Right lobe of liver (tissue), 6 donors: ENCODE results near the gene ABCF2. TPM values are rescaled to one million over a fixed set of nuclear protein-coding genes. Genes with fewer than 3 reads are reported as not detected.

Source experiments
- ATAC-seq, 4 donors: fragments of 200-7000 bp; cut with Tn5 transposase; one replicate each; pipeline ENCODE4 v1.9.1; 2020; ENCODE audit warnings: mild to moderate bottlenecking in 4 of 4, moderate library complexity in 4 of 4
- DNase-seq, 3 donors: peaks; one replicate each; pipeline ENCODE4 v3.0.0-alpha.2; 2020
- H3K27ac ChIP-seq, 3 donors: fragments of 200-600 bp; one replicate each; pipeline ENCODE4 v1.8.0; 2022
- H3K27me3 ChIP-seq, 2 donors: fragments of 200-600 bp; one replicate each; pipeline ENCODE4 v1.8.0; 2022
- H3K36me3 ChIP-seq, 4 donors: fragments of 200-600 bp; sonication (generic) in 1 of 4; one replicate each; pipeline versions ENCODE4 v1.5.1 to v1.8.0; 2017 to 2022; ENCODE audit warnings: control low read depth in 1 of 4
- H3K4me1 ChIP-seq, 4 donors: fragments of 200-600 bp; sonication (generic) in 1 of 4; one replicate each; pipeline versions ENCODE4 v1.5.1 to v1.8.0; 2017 to 2022; ENCODE audit warnings: control low read depth in 1 of 4
- H3K4me3 ChIP-seq, 3 donors: fragments of 200-600 bp; one replicate each; pipeline ENCODE4 v1.8.0; 2022
- H3K9me3 ChIP-seq, 4 donors: fragments of 200-600 bp; sonication (generic) in 1 of 4; one replicate each; pipeline versions ENCODE4 v1.5.1 to v1.8.0; 2017 to 2022; ENCODE audit warnings: control low read depth in 1 of 4
- CTCF ChIP-seq, 4 donors: fragments of 200-600 bp in 3 of 4; fragments of 450-650 bp in 1 of 4; IDR thresholded peaks; one replicate each; pipeline versions ENCODE4 v1.5.1 to v1.8.0; 2016 to 2022; ENCODE audit warnings: antibody characterized with exemption in 4 of 4, mild to moderate bottlenecking in 2 of 4
- POLR2A ChIP-seq: fragments of 450-650 bp; IDR thresholded peaks from one replicate; pipeline ENCODE4 v1.6.1; 2017; ENCODE audit warnings: antibody characterized with exemption, mild to moderate bottlenecking
- WGBS: methylation state at CpG from one replicate; pipeline ENCODE4 v1.1.6; 2018; ENCODE audit warnings: low coverage, low lambda C conversion rate; ENCODE audit not compliant: insufficient coverage; ENCODE audit errors: missing lambda C conversion rate; 5-methylcytosine and 5-hydroxymethylcytosine counted together
- intact Hi-C, 2 donors: fragments of 100-400 bp; cut with DNase I; formaldehyde crosslinking; loops; one replicate each; pipeline versions ENCODE4 v1.11.2 to v1.14.1; 2022
- total RNA-seq, 6 experiments: library from RNA; depleted of rRNA in 2 of 6; stranded (reverse); fragments of >200 nt in 2 of 6; fragmentation: NEBNext Ultra II Directional in 3 of 6; extraction: Animal tissue kit (Norgen Biotek cat#: 25700) in 3 of 6; gene quantifications; one replicate each; pipeline versions ENCODE4 v1.1.0 to v1.2.4, GENCODE V29; 2016 to 2023
- donor health status: DM: no; HTN: yes; CAD: no.
- donor health status: DM: no; HTN: no; CAD: no.
- donor health status: DM: no; HTN: no; CAD: no.
- donor health status: DM: no; HTN: yes; CAD: no.
- donor health status: DM: no; HTN: yes; CAD: no.

Gene ABCF2
- total RNA-seq, 6 experiments from 2014 or later, result 7.3 to 22.3 (median 11.4) TPM

DNA sequence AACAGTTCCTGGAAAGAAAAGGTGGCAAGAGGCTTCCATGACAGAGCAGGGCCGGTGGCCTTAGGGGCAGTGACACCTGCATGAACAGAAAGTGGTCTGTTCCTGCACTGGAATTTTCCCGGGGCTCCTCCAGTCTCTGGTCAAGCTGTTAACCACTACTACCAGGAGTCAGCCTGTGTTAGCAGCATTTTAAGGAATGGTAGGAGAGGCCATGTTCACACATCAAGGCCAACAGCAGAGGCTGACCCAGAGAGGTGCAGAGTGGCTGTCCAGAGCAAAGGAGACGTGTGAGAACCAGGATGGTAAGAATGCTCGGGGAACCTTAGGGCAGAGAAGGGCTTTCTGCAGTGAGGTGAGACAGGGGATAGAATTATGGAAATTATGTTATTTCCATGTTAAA, 25.3 kb downstream of the ABCF2 start:
- TF ChIP-seq CTCF (IDR thresholded peaks at IDR 0.05) (no peak), POLR2A (no peak)
- ATAC-seq (no peak), DNase-seq (no peak)
- intact Hi-C loops, result no loop called here
- Histone ChIP-seq H3K27ac (no peak overlapping the region), H3K27me3 (no peaks in the 10 kb centered on the region), H3K36me3 (no peaks in the 10 kb centered on the region), H3K4me3 (no peak overlapping the region), H3K4me1 (no peaks in the 10 kb centered on the region), H3K9me3 (no peaks in the 10 kb centered on the region)
- WGBS, result 78% methylated on average over 4 of the region's 4 CpGs

DNA sequence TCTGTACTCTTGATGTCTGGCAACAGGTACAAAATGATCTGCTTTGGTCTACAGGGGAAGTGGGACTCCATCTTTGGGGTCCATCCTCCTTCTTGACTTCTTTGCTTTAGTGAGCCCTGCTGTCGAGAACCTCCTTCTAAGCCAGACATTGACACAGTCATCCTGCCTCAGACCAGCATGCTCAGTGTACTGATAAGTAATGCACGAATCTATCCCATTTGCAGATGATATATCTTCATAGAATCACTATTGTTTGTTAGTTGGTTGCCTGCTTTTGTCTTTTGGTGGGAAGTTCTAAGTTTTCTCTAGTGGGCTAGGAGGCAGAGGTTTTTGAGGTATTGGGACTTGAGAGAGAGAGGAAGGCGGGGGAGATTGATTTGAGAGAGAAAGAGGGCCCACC, 25.7 kb downstream of the ABCF2 start:
- H3K4me1 ChIP-seq, result no peaks in the 10 kb centered on the region
- intact Hi-C loops, result no loop called here
- no peak overlapping the region for H3K27ac ChIP-seq
- no peaks in the 10 kb centered on the region for H3K9me3 ChIP-seq
- DNase-seq (no peak), ATAC-seq (no peak)
- no peak overlapping the region for H3K4me3 ChIP-seq
- 75% methylated on average over 3 of the region's 3 CpGs for WGBS
- no peaks in the 10 kb centered on the region for H3K36me3 ChIP-seq
- no peak for TF ChIP-seq CTCF (IDR thresholded peaks at IDR 0.05)
- H3K27me3 ChIP-seq, result no peaks in the 10 kb centered on the region

DNA sequence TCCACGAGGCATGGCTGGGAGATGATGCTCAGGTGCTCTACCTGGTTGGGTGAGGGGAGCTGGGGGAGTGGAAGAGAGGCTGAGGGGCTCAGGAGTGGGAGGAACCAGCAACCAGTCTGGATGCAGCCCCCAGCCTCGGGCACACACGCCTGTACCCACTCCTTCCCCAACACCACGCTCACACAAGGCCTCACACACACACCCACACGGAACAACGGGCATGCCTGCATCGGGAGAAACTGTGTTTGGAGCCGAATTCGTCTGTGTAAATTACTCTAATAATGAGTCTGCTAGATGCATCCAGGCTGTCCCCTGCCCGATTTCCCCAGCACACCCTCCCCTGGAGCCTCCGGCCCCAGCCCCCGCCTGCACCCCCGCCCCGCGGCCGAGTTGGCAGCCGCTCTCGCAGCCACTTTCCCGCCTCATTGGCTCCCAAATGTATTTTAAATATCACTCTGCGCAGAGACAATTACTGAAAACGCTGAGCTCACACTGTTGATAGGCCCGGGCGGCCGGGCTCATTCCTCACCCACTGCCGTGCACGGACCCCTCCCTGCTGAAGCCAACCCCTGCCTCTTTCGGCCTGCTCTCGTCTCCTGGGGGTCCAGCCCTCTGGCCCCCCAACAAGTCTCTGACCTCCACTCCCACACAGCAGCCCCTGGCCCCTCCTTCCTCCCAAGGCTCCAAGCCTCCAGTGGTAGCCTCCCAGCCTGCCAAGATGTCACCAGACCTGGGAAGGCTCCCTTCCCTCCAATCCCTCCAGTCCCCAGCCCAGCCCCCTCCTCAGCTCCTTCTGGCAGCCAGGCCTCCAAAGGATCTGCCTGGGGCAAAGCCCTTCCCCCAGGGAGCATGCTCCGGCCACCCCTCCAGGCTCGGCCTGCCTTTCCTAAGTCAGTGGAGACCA, 27.8 kb downstream of the ABCF2 start:
- H3K9me3 ChIP-seq, result no peaks in the 10 kb centered on the region
- DNase-seq, result no peak
- intact Hi-C loops, result no loop called here
- no peaks in the 10 kb centered on the region for H3K4me1 ChIP-seq
- H3K4me3 ChIP-seq, result no peak overlapping the region
- TF ChIP-seq POLR2A, result no peak
- TF ChIP-seq CTCF (IDR thresholded peaks at IDR 0.05), result no peak
- 65% methylated on average over 16 of the region's 30 CpGs for WGBS
- H3K36me3 ChIP-seq, result no peaks in the 10 kb centered on the region
- no peak overlapping the region for H3K27ac ChIP-seq
- H3K27me3 ChIP-seq, result no peaks in the 10 kb centered on the region
- ATAC-seq, result no peak

DNA sequence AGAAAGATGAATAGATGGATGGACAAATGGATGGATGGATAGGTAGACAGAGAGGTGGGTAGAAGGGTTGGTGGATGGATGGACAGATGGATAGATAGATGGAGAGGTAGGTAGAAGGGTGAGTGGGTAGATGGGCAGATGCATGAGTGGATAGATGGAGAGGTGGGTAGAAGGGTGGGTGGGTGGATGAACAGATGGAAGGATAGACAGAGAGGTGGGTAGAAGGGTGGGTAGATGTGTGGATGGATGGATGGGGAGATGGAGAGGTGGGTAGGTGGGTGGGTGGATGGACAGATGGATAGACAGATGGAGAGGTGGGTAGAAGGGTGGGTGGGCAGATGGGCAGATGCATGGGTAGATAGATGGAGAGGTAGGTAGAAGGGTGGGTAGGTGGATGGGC, 29.1 kb downstream of the ABCF2 start:
- Histone ChIP-seq H3K27ac (no peak overlapping the region), H3K27me3 (no peaks in the 10 kb centered on the region), H3K4me1 (no peaks in the 10 kb centered on the region), H3K36me3 (no peaks in the 10 kb centered on the region), H3K4me3 (no peak overlapping the region), H3K9me3 (no peaks in the 10 kb centered on the region)
- DNase-seq (no peak), ATAC-seq (no peak)
- intact Hi-C loops, result no loop called here
- TF ChIP-seq POLR2A (no peak), CTCF (IDR thresholded peaks at IDR 0.05) (no peak)
